NCI-H2029 treated with DMSO at 0.1 percent for 48 hours (cell line): ENCODE data around the gene SLC37A4.
"Not testable (repeated sequence)": the region's sequence is repeated elsewhere in the genome, so short reads cannot be mapped to it uniquely, and the experiment has no call there.

Experiments used
- DNase-seq: peaks from one replicate; lab custom pipeline; 2025; lab: John Stamatoyannopoulos, UW

The SLC37A4 gene

DNA sequence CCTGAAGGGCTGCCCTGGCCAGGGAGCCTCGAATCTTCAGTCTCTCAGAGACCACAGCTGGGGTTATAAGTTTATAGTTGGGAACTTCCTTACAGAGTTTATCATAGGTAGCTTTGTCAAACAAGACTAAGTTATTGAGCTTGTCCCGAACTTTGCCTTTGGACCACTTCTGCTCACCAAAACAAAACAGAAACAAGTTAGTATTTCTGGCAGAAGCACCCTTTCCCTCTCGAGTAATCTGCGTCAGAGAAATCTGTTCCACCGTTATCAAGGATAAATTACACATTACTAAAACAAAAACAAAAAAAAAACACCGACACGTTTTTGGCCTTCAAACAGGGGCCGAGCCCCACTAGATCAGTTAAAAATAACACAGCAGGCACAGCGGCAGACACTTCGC, 13.3 kb downstream of the SLC37A4 start:
- not testable (repeated sequence) for DNase-seq

DNA sequence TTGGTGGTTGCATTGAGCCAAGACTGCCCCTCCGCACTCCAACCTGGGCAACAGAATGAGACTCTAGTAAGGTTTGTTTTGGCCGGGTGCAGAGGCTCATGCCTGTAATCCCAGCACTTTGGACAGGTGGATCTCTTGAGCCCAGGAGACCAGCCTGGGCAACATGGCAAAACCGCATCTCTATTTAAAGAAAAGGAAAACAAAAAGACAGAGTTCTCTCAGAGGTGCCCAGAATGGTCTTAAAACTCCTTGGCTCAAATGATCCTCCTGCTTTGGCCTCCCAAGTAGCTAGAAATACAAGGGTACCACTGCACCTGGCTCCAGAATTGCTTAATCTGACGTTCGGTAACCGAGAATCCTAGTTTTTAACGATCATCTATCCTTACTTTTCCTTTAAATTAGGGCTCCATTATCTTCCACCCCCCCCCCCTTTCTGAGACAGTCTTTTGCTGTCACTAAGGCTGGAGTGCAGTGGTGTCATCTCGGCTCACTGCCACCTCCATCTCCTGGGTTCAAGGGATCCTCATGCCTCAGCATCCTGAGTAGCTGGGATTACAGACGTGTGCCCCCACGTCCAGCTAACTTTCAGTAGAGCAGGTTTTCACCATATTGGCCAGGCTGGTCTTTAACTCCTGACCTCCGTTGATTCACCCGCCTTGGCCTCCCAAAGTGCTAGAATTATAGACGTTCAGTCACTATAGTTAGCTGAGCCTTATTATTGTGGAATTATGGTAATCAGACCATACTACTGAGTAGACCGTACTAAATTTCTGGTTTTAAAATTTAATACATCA, 14.3 kb downstream of the SLC37A4 start:
- no peak for DNase-seq

GRCh38 chr11:119015054-119015611, 15.5 kb downstream of the SLC37A4 start:
- DNase-seq: no peak

- DNase-seq: no peak
These were observed 16.3 kb downstream of the SLC37A4 start for GRCh38 chr11:119014209-119014924.

GRCh38 chr11:119012629-119013170, 18.0 kb downstream of the SLC37A4 start:
- DNase-seq: no peak

DNA sequence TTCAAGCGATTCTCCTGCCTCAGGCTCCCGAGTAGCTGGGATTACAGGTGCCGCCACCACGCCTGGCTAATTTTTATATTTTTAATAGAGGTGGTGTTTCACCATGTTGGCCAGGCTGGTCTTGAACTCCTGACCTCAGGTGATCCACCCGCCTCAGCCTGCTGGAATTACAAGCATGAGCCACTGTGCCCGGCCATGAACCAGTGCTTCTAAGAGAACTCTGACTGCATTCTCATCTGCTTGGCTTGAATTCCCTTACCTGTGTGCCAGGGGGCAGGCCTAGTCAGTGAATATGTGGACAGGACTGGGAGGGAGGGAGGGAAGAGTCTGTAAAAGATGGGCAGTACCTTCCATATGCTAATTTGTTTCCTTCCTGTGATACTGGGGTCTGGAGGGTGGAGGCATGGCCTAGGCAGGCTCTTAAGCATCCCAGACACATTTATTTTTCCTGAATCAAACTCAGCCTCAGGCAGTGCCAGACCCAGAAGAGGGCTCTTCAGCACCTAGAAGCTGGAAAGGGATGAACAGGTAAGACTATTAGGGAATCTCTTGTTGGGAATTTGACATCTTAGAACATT, 19.1 kb downstream of the SLC37A4 start:
- DNase-seq: no peak

- no peak for DNase-seq
These were observed 24.0 kb downstream of the SLC37A4 start for GRCh38 chr11:119006656-119007055.

DNA sequence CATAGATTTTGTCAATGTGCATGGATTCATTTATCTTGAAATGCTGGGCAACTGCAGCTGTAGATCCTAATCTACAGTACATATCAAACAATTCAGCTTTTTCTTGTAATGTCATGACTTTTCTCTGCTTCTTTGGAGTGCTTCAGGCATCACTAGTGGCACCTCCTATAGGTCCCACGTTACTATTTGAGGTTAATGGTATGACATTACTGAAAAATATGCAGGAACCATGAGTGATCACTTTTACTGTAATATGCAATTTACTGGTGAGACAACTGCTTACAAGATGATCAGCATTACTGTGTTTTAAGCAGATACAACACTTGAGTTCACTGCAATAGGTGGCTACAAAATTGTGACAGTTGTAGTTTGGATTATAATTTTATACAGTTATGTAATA, 29.8 kb downstream of the SLC37A4 start:
- DNase-seq: no peak

DNA sequence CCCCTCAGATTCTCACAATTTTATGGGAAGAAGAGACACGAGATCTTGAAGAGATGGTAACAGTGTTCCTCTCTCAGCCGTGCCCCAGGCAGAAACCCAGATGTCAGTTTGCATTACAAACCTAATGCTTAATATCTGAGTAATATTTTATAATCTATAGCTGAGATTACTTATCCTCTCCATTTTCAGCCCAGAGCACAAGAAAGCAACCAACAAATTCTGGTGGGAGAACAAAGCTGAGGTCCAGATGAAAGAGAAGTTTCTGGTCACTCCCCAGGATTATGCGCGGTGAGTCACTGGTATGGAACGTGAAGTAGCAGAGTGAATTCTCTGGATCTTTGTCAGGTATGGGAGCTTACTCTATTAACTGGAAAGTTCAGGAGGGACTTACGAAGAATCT, 31.9 kb downstream of the SLC37A4 start:
- no peak for DNase-seq

DNA sequence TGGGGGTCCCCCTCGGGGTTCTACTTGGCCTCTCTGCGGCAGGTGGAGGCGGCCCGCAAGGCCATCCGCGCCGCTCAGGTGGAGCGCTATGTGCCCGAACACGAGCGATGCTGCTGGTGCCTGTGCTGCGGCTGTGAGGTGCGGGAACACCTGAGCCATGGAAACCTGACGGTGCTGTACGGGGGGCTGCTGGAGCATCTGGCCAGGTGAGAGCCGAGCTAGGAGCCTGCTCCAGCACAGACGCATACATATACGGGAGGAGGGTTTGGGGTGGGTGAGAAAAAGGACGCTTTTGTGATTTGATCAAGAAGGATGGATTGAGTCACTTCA, 32.3 kb downstream of the SLC37A4 start:
- no peak for DNase-seq

GRCh38 chr11:118997627-118998387, 32.9 kb downstream of the SLC37A4 start, which contains the start of gene CENATAC:
TSS of gene CENATAC (plus strand) at chr11:118998138. CDS start at chr11:118998198, 60 bp downstream.
- peak; percentile 87 for DNase-seq

DNA sequence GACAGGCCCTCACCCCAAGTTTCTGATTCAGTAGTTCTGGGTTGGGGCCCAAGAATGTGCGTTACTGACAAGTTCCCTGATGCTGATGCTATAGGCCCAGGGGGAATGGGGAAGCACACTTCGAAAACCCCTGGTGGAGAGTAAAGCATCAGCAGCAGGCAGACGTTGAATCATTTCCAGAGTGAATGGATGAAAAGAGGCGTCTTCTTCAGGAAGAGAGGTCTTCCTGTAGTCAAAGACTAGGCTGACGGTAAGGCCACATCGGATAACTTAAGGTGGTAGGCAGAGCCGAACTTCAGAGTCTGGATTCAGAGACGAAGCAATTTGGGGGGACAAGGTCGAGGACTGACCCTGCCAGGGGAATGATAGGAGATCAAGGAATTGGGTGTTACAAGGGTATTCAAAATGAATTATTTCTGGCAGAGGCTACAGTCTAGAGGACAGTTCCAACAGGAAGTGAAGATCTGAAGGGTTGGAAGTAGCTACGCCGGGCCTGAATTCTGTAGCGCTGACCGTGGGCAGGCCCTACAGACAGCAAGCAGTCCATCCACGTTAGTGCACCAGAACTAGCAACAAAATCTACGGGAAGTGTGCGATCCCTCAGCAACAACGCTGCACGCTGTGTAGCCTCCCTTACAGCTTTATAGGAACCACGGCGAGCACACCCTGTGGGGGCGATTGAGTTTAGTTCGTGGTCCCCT, 33.6 kb downstream of the SLC37A4 start:
- DNase-seq: no peak

DNA sequence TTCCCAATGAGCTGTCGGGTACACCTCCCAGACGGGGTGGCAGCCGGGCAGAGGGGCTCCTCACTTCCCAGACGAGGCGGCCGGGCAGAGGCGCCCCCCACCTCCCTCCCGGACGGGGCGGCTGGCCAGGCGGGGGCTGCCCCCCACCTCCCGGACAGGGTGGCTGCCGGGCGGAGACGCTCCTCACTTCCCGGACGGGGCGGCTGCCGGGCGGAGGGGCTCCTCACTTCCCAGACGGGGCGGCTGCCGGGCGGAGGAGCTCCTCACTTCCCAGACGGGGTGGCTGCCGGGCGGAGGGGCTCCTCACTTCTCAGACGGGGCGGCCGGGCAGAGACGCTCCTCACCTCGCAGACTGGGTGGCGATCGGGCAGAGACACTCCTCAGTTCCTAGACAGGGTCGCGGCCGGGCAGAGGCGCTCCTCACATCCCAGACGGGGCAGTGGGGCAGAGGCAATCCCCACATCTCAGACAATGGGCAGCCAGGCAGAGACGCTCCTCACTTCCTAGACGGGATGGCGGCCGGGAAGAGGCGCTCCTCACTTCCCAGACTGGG, 39.1 kb downstream of the SLC37A4 start:
- not testable (repeated sequence) for DNase-seq

DNA sequence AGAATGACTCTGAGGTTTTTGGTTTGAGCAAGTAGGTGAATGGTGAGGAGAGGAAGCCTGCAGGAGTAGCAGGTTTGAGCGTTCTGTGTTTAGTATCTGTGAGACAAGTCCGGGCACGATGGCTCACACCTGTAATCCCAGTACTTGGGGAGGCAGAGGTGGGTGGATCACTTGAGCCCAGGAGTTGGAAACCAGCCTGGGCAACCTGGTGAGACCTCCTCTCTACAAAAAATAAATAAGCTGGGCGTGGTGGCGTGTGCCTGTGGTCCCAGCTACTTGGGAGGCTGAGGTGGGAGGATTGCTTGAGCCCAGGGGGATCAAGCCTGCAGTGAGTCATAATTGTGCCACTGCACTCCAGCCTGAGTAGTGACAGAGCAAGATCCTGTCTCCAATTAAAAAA, 42.4 kb downstream of the SLC37A4 start:
- no peak for DNase-seq

- DNase-seq: no peak
These were observed 45.9 kb downstream of the SLC37A4 start for GRCh38 chr11:118984825-118985224.

- not testable (repeated sequence) for DNase-seq
These were observed 46.3 kb downstream of the SLC37A4 start for GRCh38 chr11:118984337-118984736.

- DNase-seq: no peak
These were observed 50.3 kb downstream of the SLC37A4 start for GRCh38 chr11:118980191-118980881.

- DNase-seq: no peak
These were observed 51.2 kb downstream of the SLC37A4 start for GRCh38 chr11:118979434-118979833.

DNA sequence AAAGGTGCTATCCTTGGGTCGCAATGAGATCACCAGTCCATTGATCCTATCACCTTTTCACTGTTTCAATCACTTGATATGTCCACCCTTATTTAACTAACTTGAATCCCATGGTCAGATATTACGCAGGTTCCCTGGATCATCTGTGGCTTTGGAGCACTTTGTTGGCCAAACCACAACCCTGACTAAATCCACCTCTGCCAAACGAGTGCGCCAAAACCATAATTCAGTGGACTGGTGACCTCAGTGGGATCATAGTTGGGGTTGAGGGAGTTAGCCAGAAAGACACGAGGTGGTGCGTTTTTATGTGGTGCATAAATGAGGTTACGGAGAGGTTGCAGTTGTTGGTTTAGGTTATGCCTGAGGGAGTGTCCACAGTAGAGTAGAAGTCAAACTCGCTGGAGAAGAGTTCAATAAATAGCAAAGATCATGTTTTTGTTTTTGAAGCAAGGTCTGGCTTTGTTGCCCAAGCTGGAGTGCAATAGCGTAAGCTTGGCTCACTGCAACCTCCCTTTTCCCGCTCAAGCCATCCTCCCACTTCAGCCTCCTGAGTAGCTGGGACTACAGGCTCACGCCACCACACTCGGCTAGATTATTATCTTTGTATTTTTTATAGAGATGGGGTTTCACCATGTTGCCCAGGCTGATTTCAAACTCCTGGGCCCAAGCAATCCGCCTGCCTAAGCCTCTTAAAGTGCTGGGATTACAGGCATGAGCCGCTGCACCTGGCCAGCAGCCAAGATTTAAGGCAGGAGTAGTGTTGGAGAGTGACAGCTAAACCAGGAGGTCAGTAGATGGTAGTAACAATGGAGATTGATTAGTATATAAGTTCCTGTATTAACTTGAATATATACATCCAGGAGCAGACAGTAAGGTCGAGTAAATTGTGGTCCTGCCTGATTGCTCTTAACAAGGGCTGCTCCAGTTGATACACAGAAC, 54.6 kb downstream of the SLC37A4 start:
- peak; percentile 18 for DNase-seq
